Endodermal cell (in vitro differentiated cells): ENCODE results near the gene GP1BA. TPM values are rescaled to one million over a fixed set of nuclear protein-coding genes. Genes with fewer than 3 reads are reported as not detected.

Source experiments
- DNase-seq: peaks from one replicate; pipeline ENCODE4 v3.0.0-alpha.2; 2017
- H3K27ac ChIP-seq: 2 replicates; pipeline ENCODE4 v1.5.1; 2013; ENCODE audit warnings: mild to moderate bottlenecking, low read depth, low read length, moderate library complexity
- H3K27me3 ChIP-seq: 2 replicates; pipeline ENCODE4 v1.6.1; 2013; ENCODE audit warnings: mild to moderate bottlenecking, low read length, moderate library complexity; ENCODE audit not compliant: insufficient read depth, control insufficient read depth, poor library complexity, severe bottlenecking
- H3K36me3 ChIP-seq: 2 replicates; pipeline ENCODE4 v1.7.0; 2013; ENCODE audit warnings: mild to moderate bottlenecking, low read length, moderate library complexity; ENCODE audit not compliant: control insufficient read depth, insufficient read depth
- H3K4me1 ChIP-seq: one replicate; pipeline ENCODE4 v1.7.0; 2013; ENCODE audit warnings: low read length; ENCODE audit not compliant: control insufficient read depth, insufficient read depth
- H3K4me3 ChIP-seq: 2 replicates; pipeline ENCODE4 v1.5.1; 2013; ENCODE audit warnings: mild to moderate bottlenecking, low read length, moderate library complexity
- H3K9ac ChIP-seq: 2 replicates; pipeline ENCODE4 v1.6.1; 2013; ENCODE audit warnings: mild to moderate bottlenecking, low read length, moderate library complexity; ENCODE audit not compliant: poor library complexity, severe bottlenecking; ENCODE audit errors: extremely low read depth
- H3K9me3 ChIP-seq: 2 replicates; pipeline ENCODE4 v1.6.1; 2013; ENCODE audit warnings: mild to moderate bottlenecking, low read length, moderate library complexity; ENCODE audit not compliant: control insufficient read depth
- H3K27ac Mint-ChIP-seq: 2 replicates; pipeline ENCODE4 v1.8.0; 2020; ENCODE audit warnings: mixed read lengths
- H3K27me3 Mint-ChIP-seq: 2 replicates; pipeline ENCODE4 v1.8.0; 2021; ENCODE audit warnings: mild to moderate bottlenecking, mixed read lengths; ENCODE audit not compliant: insufficient read depth
- H3K36me3 Mint-ChIP-seq: 2 replicates; pipeline ENCODE4 v1.8.0; 2020; ENCODE audit warnings: low read depth, mixed read lengths
- H3K4me1 Mint-ChIP-seq: 2 replicates; pipeline ENCODE4 v1.8.0; 2020; ENCODE audit warnings: mixed read lengths
- H3K4me3 Mint-ChIP-seq: 2 replicates; pipeline ENCODE4 v1.8.0; 2020; ENCODE audit warnings: mild to moderate bottlenecking, moderate library complexity, mixed read lengths
- H3K9me3 Mint-ChIP-seq: 2 replicates; pipeline ENCODE4 v1.8.0; 2020; ENCODE audit warnings: mild to moderate bottlenecking, mixed read lengths
- WGBS, 2 experiments: methylation state at CpG; one replicate each; pipeline versions ENCODE4 v1.1.5 to v1.1.7; 2013; ENCODE audit warnings: missing lambda C conversion rate in 2 of 2, mixed read lengths in 1 of 2; ENCODE audit not compliant: insufficient coverage in 1 of 2, insufficient read length in 1 of 2; 5-methylcytosine and 5-hydroxymethylcytosine counted together
- total RNA-seq, 2 donors: library from RNA; stranded (reverse); fragmentation: NEBNext Ultra II Directional in 1 of 2; extraction: Animal tissue kit (Norgen Biotek cat#: 25700) in 1 of 2; gene quantifications; 2 replicates in 1 of 2; 3 replicates in 1 of 2; pipeline ENCODE4 v1.2.1, GENCODE V29; 2021
- TF ChIP-seq, protein P1 (sequence below): fragments of 200-600 bp; sonication (generic); conservative IDR thresholded peaks from 2 replicates; pipeline ENCODE4 v1.5.0; 2021; ENCODE audit warnings: antibody characterized with exemption, mild to moderate bottlenecking

The GP1BA gene
- total RNA-seq, 2 donors from 2014 or later, result not detected

DNA sequence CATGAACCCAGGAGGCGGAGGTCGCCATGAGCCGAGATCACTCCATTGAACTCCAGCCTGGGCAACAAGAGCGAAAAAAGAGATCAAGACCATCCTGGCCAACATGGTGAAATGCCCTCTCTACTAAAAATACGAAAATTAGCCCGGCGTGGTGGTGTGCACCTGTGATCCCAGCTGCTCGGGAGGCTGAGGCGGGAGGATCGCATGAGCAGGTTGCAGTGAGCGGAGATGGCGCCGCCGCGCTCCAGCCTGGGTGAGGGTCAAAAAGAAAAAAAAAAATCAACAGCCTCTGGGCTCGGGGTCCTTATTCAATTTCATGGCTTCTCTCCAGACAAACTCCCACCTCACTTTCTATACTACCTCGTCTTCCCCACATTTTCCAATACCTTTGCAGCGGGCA lies 3.2 kb upstream of the GP1BA start:
- TF ChIP-seq, protein P1, sequence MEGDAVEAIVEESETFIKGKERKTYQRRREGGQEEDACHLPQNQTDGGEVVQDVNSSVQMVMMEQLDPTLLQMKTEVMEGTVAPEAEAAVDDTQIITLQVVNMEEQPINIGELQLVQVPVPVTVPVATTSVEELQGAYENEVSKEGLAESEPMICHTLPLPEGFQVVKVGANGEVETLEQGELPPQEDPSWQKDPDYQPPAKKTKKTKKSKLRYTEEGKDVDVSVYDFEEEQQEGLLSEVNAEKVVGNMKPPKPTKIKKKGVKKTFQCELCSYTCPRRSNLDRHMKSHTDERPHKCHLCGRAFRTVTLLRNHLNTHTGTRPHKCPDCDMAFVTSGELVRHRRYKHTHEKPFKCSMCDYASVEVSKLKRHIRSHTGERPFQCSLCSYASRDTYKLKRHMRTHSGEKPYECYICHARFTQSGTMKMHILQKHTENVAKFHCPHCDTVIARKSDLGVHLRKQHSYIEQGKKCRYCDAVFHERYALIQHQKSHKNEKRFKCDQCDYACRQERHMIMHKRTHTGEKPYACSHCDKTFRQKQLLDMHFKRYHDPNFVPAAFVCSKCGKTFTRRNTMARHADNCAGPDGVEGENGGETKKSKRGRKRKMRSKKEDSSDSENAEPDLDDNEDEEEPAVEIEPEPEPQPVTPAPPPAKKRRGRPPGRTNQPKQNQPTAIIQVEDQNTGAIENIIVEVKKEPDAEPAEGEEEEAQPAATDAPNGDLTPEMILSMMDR, result no peak
- 96% methylated on average over 12 to 18 of the region's 18 CpGs for WGBS, 2 experiments
- Histone ChIP-seq H3K9me3 (no peaks in the 10 kb centered on the region), H3K36me3 (peaks cover 3% of the 10 kb centered on the region), H3K4me3 (no peak overlapping the region), H3K27ac (no peak overlapping the region), H3K27me3 (no peaks in the 10 kb centered on the region), H3K4me1 (no peaks in the 10 kb centered on the region), H3K9ac (no peak overlapping the region)
- Mint-ChIP-seq H3K4me1 (peaks cover 8% of the 10 kb centered on the region), H3K9me3 (no peaks in the 10 kb centered on the region), H3K27me3 (no peaks in the 10 kb centered on the region), H3K27ac (no peak overlapping the region), H3K4me3 (no peak overlapping the region), H3K36me3 (peaks cover 10% of the 10 kb centered on the region)
- DNase-seq, result no peak

DNA sequence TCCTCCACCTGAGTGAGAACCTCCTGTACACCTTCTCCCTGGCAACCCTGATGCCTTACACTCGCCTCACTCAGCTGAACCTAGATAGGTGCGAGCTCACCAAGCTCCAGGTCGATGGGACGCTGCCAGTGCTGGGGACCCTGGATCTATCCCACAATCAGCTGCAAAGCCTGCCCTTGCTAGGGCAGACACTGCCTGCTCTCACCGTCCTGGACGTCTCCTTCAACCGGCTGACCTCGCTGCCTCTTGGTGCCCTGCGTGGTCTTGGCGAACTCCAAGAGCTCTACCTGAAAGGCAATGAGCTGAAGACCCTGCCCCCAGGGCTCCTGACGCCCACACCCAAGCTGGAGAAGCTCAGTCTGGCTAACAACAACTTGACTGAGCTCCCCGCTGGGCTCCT lies 679 bp downstream of the GP1BA start:
- no peaks in the 10 kb centered on the region for H3K9me3 Mint-ChIP-seq
- 89 to 91% methylated on average over 11 to 12 of the region's 12 CpGs for whole genome bisulfite sequencing, 2 experiments

DNA sequence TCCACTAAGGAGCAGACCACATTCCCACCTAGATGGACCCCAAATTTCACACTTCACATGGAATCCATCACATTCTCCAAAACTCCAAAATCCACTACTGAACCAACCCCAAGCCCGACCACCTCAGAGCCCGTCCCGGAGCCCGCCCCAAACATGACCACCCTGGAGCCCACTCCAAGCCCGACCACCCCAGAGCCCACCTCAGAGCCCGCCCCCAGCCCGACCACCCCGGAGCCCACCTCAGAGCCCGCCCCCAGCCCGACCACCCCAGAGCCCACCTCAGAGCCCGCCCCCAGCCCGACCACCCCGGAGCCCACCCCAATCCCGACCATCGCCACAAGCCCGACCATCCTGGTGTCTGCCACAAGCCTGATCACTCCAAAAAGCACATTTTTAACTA lies 1.6 kb downstream of the GP1BA start:
- Mint-ChIP-seq H3K4me1 (peaks cover 23% of the 10 kb centered on the region), H3K4me3 (no peak overlapping the region), H3K27me3 (no peaks in the 10 kb centered on the region), H3K36me3 (peaks cover 22% of the 10 kb centered on the region), H3K9me3 (no peaks in the 10 kb centered on the region), H3K27ac (peak overlapping the region; percentile 24)
- H3K27ac ChIP-seq, result no peak overlapping the region
- no peak overlapping the region for H3K4me3 ChIP-seq
- WGBS, 2 experiments, result 96% methylated on average over 13 of the region's 16 CpGs; no CpG with 5 or more reads in 1 of the 2 experiments
- no peak overlapping the region for H3K9ac ChIP-seq
- DNase-seq, result no peak
- peaks cover 25% of the 10 kb centered on the region for H3K36me3 ChIP-seq
- H3K4me1 ChIP-seq, result peaks cover 2% of the 10 kb centered on the region
- no peaks in the 10 kb centered on the region for H3K9me3 ChIP-seq
- H3K27me3 ChIP-seq, result no peaks in the 10 kb centered on the region
- TF ChIP-seq, protein P1, result no peak

More for the DNA sequence above, 679 bp downstream of the GP1BA start:
- Histone ChIP-seq H3K4me3 (no peak overlapping the region), H3K27me3 (no peaks in the 10 kb centered on the region), H3K4me1 (no peaks in the 10 kb centered on the region), H3K9ac (no peak overlapping the region), H3K9me3 (no peaks in the 10 kb centered on the region), H3K27ac (no peak overlapping the region), H3K36me3 (peaks cover 19% of the 10 kb centered on the region)
- peaks cover 17% of the 10 kb centered on the region for H3K36me3 Mint-ChIP-seq
- H3K27ac Mint-ChIP-seq, result peak overlapping the region; percentile 48
- TF ChIP-seq, protein P1, result no peak
- no peak overlapping the region for H3K4me3 Mint-ChIP-seq
- H3K4me1 Mint-ChIP-seq, result peaks cover 16% of the 10 kb centered on the region
- H3K27me3 Mint-ChIP-seq, result no peaks in the 10 kb centered on the region
- no peak for DNase-seq
